T-cell (primary cell): ENCODE results near the gene QRICH2. TPM values are rescaled to one million over a fixed set of nuclear protein-coding genes. Genes with fewer than 3 reads are reported as not detected.

Experiments used
- ATAC-seq, 4 experiments: fragments of 200-7000 bp in 3 of 4; fragments of 150-1000 bp in 1 of 4; cut with Tn5 transposase; replicated peaks in 1 of 4; 1 replicate in 3 of 4; 2 replicates in 1 of 4; pipeline ENCODE4 v1.10.0; 2021; ENCODE audit warnings: moderate library complexity in 3 of 4, mild to moderate bottlenecking in 2 of 4, moderate number of reproducible peaks in 1 of 4
- CTCF ChIA-PET, 2 donors: fragments of 300-600 bp; sonication (Branson Sonifier 250); formaldehyde crosslinking; loops; one replicate each; lab custom pipeline; 2022; ENCODE audit warnings: antibody characterized with exemption in 2 of 2; lab: Charles Lee
- POLR2A ChIA-PET, 2 donors: fragments of 300-600 bp; sonication (Branson Sonifier 250); formaldehyde crosslinking; loops; one replicate each; lab custom pipeline; 2022; ENCODE audit warnings: antibody characterized with exemption in 2 of 2; lab: Charles Lee
- DNase-seq, 35 experiments: peaks; one replicate each; pipeline versions ENCODE4 v3.0.0 to v3.0.0-alpha.2; 2013 to 2023
- H3K27ac ChIP-seq: one replicate; pipeline ENCODE4 v1.5.1; 2013; ENCODE audit warnings: low read length
- H3K27me3 ChIP-seq, 2 experiments: replicated peaks in 1 of 2; 1 replicate in 1 of 2; 2 replicates in 1 of 2; pipeline versions ENCODE4 v1.6.1 to v1.7.0; 2013; ENCODE audit warnings: low read length in 1 of 2, mixed read lengths in 1 of 2; ENCODE audit not compliant: control insufficient read depth in 2 of 2, insufficient read depth in 2 of 2; ENCODE audit errors: extremely low read depth in 1 of 2
- H3K36me3 ChIP-seq, 2 donors: 1 replicate in 1 of 2; 2 replicates in 1 of 2; pipeline versions ENCODE4 v1.6.1 to v1.7.0; 2013; ENCODE audit warnings: low read length in 1 of 2; ENCODE audit not compliant: control insufficient read depth in 2 of 2, insufficient read depth in 1 of 2; ENCODE audit errors: extremely low read depth in 1 of 2
- H3K4me1 ChIP-seq, 2 experiments: 1 replicate in 1 of 2; 2 replicates in 1 of 2; pipeline versions ENCODE4 v1.6.1 to v1.7.0; 2013; ENCODE audit warnings: low read length in 2 of 2, mixed read lengths in 1 of 2; ENCODE audit not compliant: insufficient read depth in 2 of 2, control insufficient read depth in 1 of 2; ENCODE audit errors: extremely low read depth in 1 of 2
- H3K4me3 ChIP-seq, 2 donors: 1 replicate in 1 of 2; 2 replicates in 1 of 2; pipeline versions ENCODE4 v1.5.1 to v1.7.0; 2013; ENCODE audit warnings: mild to moderate bottlenecking in 2 of 2, low read length in 1 of 2, moderate library complexity in 1 of 2; ENCODE audit not compliant: control insufficient read depth in 1 of 2; ENCODE audit errors: extremely low read depth in 1 of 2
- H3K9me3 ChIP-seq: 2 replicates; pipeline ENCODE4 v1.7.0; 2013
- H3K27ac Mint-ChIP-seq, 2 donors: one replicate each; pipeline ENCODE4 v1.8.0; 2020 to 2021; ENCODE audit warnings: mild to moderate bottlenecking in 2 of 2, mixed read lengths in 2 of 2
- H3K27me3 Mint-ChIP-seq, 2 donors: one replicate each; pipeline ENCODE4 v1.8.0; 2021 to 2022; ENCODE audit warnings: mixed read lengths in 2 of 2
- H3K36me3 Mint-ChIP-seq: one replicate; pipeline ENCODE4 v1.8.0; 2021; ENCODE audit warnings: mixed read lengths
- H3K4me1 Mint-ChIP-seq, 3 donors: one replicate each; pipeline ENCODE4 v1.8.0; 2020 to 2022; ENCODE audit warnings: mixed read lengths in 3 of 3, mild to moderate bottlenecking in 1 of 3
- H3K4me3 Mint-ChIP-seq, 3 donors: one replicate each; pipeline ENCODE4 v1.8.0; 2020 to 2022; ENCODE audit warnings: mild to moderate bottlenecking in 3 of 3, mixed read lengths in 3 of 3, moderate library complexity in 3 of 3
- H3K9me3 Mint-ChIP-seq, 3 donors: one replicate each; pipeline ENCODE4 v1.8.0; 2020 to 2022; ENCODE audit warnings: mixed read lengths in 3 of 3
- WGBS: methylation state at CpG from one replicate; pipeline ENCODE4 v1.1.5; 2013; ENCODE audit warnings: missing lambda C conversion rate; ENCODE audit not compliant: insufficient coverage; 5-methylcytosine and 5-hydroxymethylcytosine counted together
- total RNA-seq, 35 experiments: library from RNA in 6 of 35; stranded (reverse) in 6 of 35; fragments of 120-200 nt in 1 of 35; gene quantifications; one replicate each; pipeline versions ENCODE4 v1.2.1 to v1.2.4 and lab custom pipeline; 2013 to 2026

QRICH2 gene
- total RNA-seq, 5 donors from 2014 or later (not counting 1 experiment from before 2014, with no cell fraction given) = 3.0 to 4.3 (median 3.4) TPM

DNA sequence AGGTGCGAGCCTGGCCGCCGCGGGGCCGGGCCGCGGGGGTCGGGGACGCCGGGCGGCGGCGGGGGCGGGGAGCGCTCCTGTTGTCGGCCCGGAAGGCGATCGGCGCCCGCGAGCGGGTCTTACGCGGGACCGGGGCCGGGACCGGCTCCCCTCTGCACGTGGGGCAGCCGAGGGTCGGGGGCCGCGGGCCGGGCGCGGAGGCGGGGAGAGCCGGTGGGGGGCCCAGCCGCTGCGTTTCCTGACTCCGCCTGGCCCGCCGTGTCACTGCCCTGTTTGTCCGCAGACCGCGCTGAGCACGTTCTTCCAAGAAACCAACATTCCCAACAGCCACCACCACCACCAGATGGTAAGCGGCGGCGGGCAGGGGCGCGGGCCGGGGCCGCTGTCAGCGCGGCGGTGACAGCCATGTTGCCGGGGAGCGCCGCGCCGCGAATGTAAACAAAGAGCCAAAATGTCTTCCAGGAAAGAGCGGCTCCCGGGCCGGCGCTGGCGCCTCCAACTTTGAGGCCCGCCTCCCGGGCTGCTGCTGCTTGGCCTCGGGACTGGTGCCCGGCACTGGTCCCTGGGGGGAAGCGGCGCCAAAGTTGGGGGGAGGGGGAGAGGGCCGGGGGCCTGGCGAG lies 42.3 kb downstream of the QRICH2 start:
- Mint-ChIP-seq H3K4me1 (peaks cover 67 to 69% (median 68%) of the 10 kb centered on the region in 3 donors), H3K27me3 (no peaks in the 10 kb centered on the region), H3K36me3 (peaks cover 23% of the 10 kb centered on the region), H3K27ac (peak overlapping the region; percentile 79 to 89), H3K4me3 (peak overlapping the region; percentile 85 to 91 (median 89)), H3K9me3 (no peaks in the 10 kb centered on the region)
- peak in 3 of 4 experiments; percentile 3 to 9 (median 6) for ATAC-seq
- ChIA-PET POLR2A (interaction anchor here (1.3 to 1.7 kb wide), 6 partner anchors 9 to 74 kb away, joined by 3 to 8 read pairs (median 6); no protein-coding TSS in a partner anchor), CTCF (interaction anchor here (0.5 to 1.8 kb wide), 4 partner anchors 14 to 296 kb away, joined by 3 to 6 read pairs (median 4); no protein-coding TSS in a partner anchor)
- Histone ChIP-seq H3K27ac (peak overlapping the region; percentile 83), H3K27me3 (no peaks in the 10 kb centered on the region), H3K36me3 (peaks cover 0 to 23% of the 10 kb centered on the region in 2 donors), H3K4me3 (peak overlapping the region; percentile 74 to 77), H3K4me1 (peaks cover 39 to 76% of the 10 kb centered on the region in 2 experiments), H3K9me3 (no peaks in the 10 kb centered on the region)
- under 1% methylated on average over 73 of the region's 76 CpGs for WGBS
- DNase-seq = peak in 31 of 35 experiments; percentile 43 to 77 (median 59)

DNA sequence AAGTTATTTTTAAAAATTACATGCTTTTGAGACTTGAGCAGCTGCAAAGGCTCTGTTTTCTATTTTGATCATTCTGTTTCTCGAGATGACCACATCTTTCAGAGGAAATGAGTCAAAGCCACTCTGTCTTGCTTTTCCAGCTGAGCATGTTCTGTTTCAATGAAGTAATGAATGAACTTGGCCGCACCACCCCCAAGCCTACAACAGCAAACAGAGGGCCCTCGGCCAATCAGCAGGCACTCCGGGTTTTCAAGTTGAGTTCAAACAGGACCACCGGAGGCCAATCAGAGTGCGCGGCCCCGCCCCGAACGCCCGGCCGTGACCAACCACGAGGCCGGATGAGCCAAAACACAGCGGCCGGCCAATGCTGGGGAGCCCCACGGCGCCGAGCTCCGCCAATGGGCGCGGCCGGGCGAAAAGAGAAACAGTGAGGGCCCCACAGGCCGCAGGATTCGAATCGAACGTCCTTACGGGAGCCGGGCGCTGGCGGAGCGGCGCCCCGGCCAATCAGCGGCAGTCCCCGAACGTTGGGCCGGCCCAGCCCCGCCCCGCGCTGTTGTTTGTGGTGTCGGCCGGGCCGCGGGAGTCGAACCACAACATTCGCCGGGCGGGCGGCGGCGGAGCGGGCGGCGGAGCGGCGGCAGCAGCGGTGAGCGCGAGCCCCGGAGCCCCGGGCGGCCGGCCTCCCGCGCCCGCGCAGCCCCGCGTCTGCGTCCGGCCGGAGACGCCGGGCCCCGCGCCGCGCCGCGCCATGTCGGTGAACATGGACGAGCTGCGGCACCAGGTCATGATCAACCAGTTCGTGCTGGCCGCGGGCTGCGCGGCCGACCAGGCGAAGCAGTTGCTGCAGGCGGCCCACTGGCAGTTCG lies 43.1 kb downstream of the QRICH2 start, which contains the start of gene UBALD2:
Gene UBALD2 (plus strand): TSS at position 594 of the 869 bp plus-strand sequence. CDS start 158 bp downstream, at position 752.
- H3K27ac Mint-ChIP-seq = peak within 1 kb of the TSS; percentile 94
- WGBS = under 1% methylated on average over 94 of the region's 94 CpGs
- H3K9me3 Mint-ChIP-seq = no peaks in the 10 kb centered on the region
- Histone ChIP-seq H3K9me3 (no peaks in the 10 kb centered on the region), H3K27me3 (no peaks in the 10 kb centered on the region), H3K4me1 (peaks cover 39 to 69% of the 10 kb centered on the region in 2 experiments), H3K27ac (peak within 1 kb of the TSS; percentile 83), H3K36me3 (peaks cover 0 to 20% of the 10 kb centered on the region in 2 donors), H3K4me3 (peak within 1 kb of the TSS; percentile 74 to 77)
- H3K4me1 Mint-ChIP-seq = peaks cover 64 to 69% (median 67%) of the 10 kb centered on the region in 3 donors
- CTCF ChIA-PET = interaction anchor here (0.6 to 1.8 kb wide), 6 partner anchors 15 to 289 kb away, joined by 3 to 6 read pairs (median 4); no protein-coding TSS in a partner anchor
- peak; percentile 97 to 99 (median 98) for DNase-seq
- H3K4me3 Mint-ChIP-seq = peak within 1 kb of the TSS; percentile 85 to 91 (median 89)
- peaks cover 22% of the 10 kb centered on the region for H3K36me3 Mint-ChIP-seq
- POLR2A ChIA-PET = interaction anchor here (0.6 to 1.7 kb wide), 12 partner anchors 8 to 481 kb away, joined by 3 to 8 read pairs (median 4); partner anchors contain the start of gene UNK (in 1 of the 2)
- ATAC-seq = peak; percentile 84 to 88 (median 84)
- H3K27me3 Mint-ChIP-seq = no peaks in the 10 kb centered on the region

DNA sequence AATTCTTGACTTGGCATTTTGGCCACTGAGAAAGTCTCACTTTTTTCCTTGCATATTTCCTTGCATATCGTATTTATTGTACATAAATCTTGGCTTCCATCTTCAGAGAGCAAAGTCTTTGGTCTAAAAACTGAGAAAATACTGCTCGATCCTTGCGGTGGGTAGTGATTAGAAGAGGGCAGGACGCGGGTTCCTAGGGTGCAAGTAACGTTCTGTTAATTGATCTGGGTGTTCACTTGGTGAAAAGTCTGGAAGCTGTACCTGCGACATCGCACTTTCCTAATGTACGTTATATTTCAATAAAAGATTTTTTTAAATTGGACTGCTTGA lies 43.7 kb downstream of the QRICH2 start:
- Histone ChIP-seq H3K27me3 (no peaks in the 10 kb centered on the region), H3K36me3 (peaks cover 0 to 14% of the 10 kb centered on the region in 2 donors), H3K4me1 (peaks cover 36 to 63% of the 10 kb centered on the region in 2 experiments), H3K4me3 (no peak overlapping the region), H3K9me3 (no peaks in the 10 kb centered on the region), H3K27ac (peak overlapping the region; percentile 65)
- Mint-ChIP-seq H3K4me3 (peak overlapping the region; percentile 71 to 85 (median 78)), H3K27ac (peak overlapping the region; percentile 94), H3K4me1 (peaks cover 60 to 63% (median 61%) of the 10 kb centered on the region in 3 donors), H3K9me3 (no peaks in the 10 kb centered on the region), H3K27me3 (no peaks in the 10 kb centered on the region), H3K36me3 (peaks cover 19% of the 10 kb centered on the region)
- ChIA-PET POLR2A (interaction anchor here (0.6 to 1.7 kb wide), 14 partner anchors 8 to 495 kb away, joined by 3 to 8 read pairs (median 5); partner anchors contain the start of gene UNK (in 1 of the 2)), CTCF (interaction anchor here (0.6 to 1.8 kb wide), 6 partner anchors 15 to 289 kb away, joined by 3 to 6 read pairs (median 4); no protein-coding TSS in a partner anchor)
- no peak for DNase-seq
- WGBS = no CpG with 5 or more reads among the region's 9 CpGs
- ATAC-seq = no peak

DNA sequence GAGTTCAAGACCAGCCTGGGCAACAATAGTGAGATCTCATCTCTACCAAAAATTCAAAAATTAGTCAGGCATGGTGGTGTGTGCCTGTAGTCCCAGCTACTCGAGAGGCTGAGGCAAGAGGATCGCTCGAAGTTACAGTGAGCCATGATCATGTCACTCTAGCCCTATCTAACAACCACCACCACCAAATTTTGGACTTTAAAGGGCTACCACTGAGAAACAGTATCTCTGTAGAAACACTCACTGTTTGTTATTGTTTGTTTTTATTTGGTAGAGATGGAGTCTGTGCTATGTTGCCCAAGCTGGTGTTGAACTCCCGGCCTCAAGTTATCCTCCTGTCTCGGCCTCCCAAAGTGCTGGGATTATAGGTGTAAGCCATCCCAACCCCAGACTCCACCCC lies 44.2 kb downstream of the QRICH2 start:
- DNase-seq = no peak
- no peak for ATAC-seq
- CTCF ChIA-PET = interaction anchor here (0.6 to 1.8 kb wide), 7 partner anchors 16 to 288 kb away, joined by 3 to 6 read pairs (median 4); no protein-coding TSS in a partner anchor
- no peak overlapping the region for H3K4me3 ChIP-seq
- Mint-ChIP-seq H3K9me3 (no peaks in the 10 kb centered on the region), H3K27me3 (no peaks in the 10 kb centered on the region), H3K4me1 (peaks cover 55 to 58% (median 56%) of the 10 kb centered on the region in 3 donors), H3K27ac (peak overlapping the region; percentile 94), H3K36me3 (peaks cover 14% of the 10 kb centered on the region), H3K4me3 (peak overlapping the region in 1 of 3 donors; percentile 76)
- peak overlapping the region; percentile 34 for H3K27ac ChIP-seq
- peaks cover 31 to 58% of the 10 kb centered on the region in 2 experiments for H3K4me1 ChIP-seq
- no CpG with 5 or more reads among the region's 5 CpGs for WGBS
- H3K9me3 ChIP-seq = no peaks in the 10 kb centered on the region
- H3K27me3 ChIP-seq = no peaks in the 10 kb centered on the region
- peaks cover 0 to 10% of the 10 kb centered on the region in 2 donors for H3K36me3 ChIP-seq
- POLR2A ChIA-PET = interaction anchor here (0.6 to 1.6 kb wide), 11 partner anchors 7 to 494 kb away, joined by 3 to 8 read pairs (median 5); no protein-coding TSS in a partner anchor

DNA sequence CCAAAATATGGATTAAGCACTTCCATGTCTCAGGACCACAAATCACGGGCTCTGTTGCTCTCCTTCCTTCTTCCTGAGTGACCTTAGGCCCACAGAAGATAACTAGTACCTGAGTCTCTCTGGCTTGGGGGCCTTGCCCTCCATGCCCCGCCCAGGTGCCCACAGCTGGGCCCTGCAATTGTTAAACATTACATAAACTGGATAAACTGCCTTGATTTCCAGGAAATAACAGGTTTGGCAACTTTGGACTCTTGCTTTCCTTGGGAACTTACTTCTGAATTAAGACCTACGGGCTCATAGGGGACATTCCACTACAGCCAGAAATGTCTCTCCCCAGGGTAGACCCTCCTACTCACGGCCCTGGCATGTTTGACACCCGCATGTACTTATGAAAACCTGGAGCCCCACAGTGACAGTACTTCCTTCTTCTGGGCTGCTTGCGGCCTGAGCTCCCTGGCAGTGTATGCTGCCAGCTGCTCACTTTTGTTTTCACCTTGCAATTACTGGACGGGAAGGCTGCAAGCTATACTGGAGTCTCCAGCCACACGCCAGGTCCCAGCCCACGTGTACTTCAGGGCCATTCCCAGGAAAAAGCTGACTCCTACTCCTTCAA lies 45.2 kb downstream of the QRICH2 start:
- H3K27me3 Mint-ChIP-seq = no peaks in the 10 kb centered on the region
- no peaks in the 10 kb centered on the region for H3K9me3 Mint-ChIP-seq
- peaks cover 9% of the 10 kb centered on the region for H3K36me3 Mint-ChIP-seq
- H3K4me1 Mint-ChIP-seq = peaks cover 46 to 53% (median 48%) of the 10 kb centered on the region in 3 donors
- 59% methylated on average over 8 of the region's 9 CpGs for WGBS
- peaks cover 29 to 47% of the 10 kb centered on the region in 2 experiments for H3K4me1 ChIP-seq
- ATAC-seq (no peak), DNase-seq (peak in 3 of 35 experiments; percentile 35 to 51 (median 40))
- H3K36me3 ChIP-seq = peaks cover 0 to 5% of the 10 kb centered on the region in 2 donors
- H3K4me3 ChIP-seq = no peak overlapping the region
- H3K27ac Mint-ChIP-seq = peak overlapping the region; percentile 94
- ChIA-PET CTCF (interaction anchor here in 1 of 2 donors (1.2 to 1.9 kb wide), 4 partner anchors 15 to 83 kb away, joined by 3 to 6 read pairs (median 4); no protein-coding TSS in a partner anchor), POLR2A (interaction anchor here (0.6 to 1.6 kb wide), 6 partner anchors 9 to 264 kb away, joined by 3 to 7 read pairs (median 4); no protein-coding TSS in a partner anchor)
- peak overlapping the region; percentile 51 for H3K27ac ChIP-seq
- H3K4me3 Mint-ChIP-seq = peak overlapping the region in 2 of 3 donors; percentile 37 to 76
- no peaks in the 10 kb centered on the region for H3K27me3 ChIP-seq
- H3K9me3 ChIP-seq = no peaks in the 10 kb centered on the region
